GM23248 (cell line): ENCODE results near the gene PAK6. TPM values are rescaled to one million over a fixed set of nuclear protein-coding genes. Genes with fewer than 3 reads are reported as not detected.

Source experiments
- DNase-seq: peaks from one replicate; pipeline ENCODE4 v3.0.0-alpha.2; 2015
- H2AFZ ChIP-seq: fragments of 200-600 bp; sonication (generic); 2 replicates; pipeline ENCODE4 v1.6.1; 2016; ENCODE audit warnings: antibody characterized with exemption
- H3F3A ChIP-seq: fragments of 200-600 bp; sonication (generic); 2 replicates; pipeline ENCODE4 v1.6.1; 2016; ENCODE audit warnings: mild to moderate bottlenecking, antibody characterized with exemption, mixed run types; ENCODE audit not compliant: insufficient read depth
- H3K27ac ChIP-seq: fragments of 200-600 bp; sonication (generic); 2 replicates; pipeline ENCODE4 v1.5.1; 2016; ENCODE audit warnings: mild to moderate bottlenecking
- H3K27me3 ChIP-seq: fragments of 200-600 bp; sonication (generic); replicated peaks from 2 replicates; pipeline ENCODE4 v1.6.1; 2016; ENCODE audit warnings: mild to moderate bottlenecking; ENCODE audit not compliant: insufficient read depth
- H3K36me3 ChIP-seq: fragments of 200-600 bp; sonication (generic); 2 replicates; pipeline ENCODE4 v1.6.1; 2016; ENCODE audit warnings: low read depth, mild to moderate bottlenecking
- H3K4me1 ChIP-seq: fragments of 200-600 bp; sonication (generic); 2 replicates; pipeline ENCODE4 v1.6.1; 2016; ENCODE audit warnings: mild to moderate bottlenecking; ENCODE audit not compliant: insufficient read depth
- H3K4me2 ChIP-seq: fragments of 200-600 bp; sonication (generic); one replicate; pipeline ENCODE4 v1.6.1; 2016; ENCODE audit warnings: mild to moderate bottlenecking; ENCODE audit not compliant: unreplicated experiment
- H3K4me3 ChIP-seq: fragments of 200-600 bp; sonication (generic); 2 replicates; pipeline ENCODE4 v1.5.1; 2016; ENCODE audit warnings: mild to moderate bottlenecking
- H3K79me2 ChIP-seq: fragments of 200-600 bp; sonication (generic); 2 replicates; pipeline ENCODE4 v1.6.1; 2016; ENCODE audit warnings: mild to moderate bottlenecking; ENCODE audit not compliant: insufficient read depth
- H3K9ac ChIP-seq: fragments of 200-600 bp; sonication (generic); 2 replicates; pipeline ENCODE4 v1.6.1; 2016; ENCODE audit warnings: mild to moderate bottlenecking
- H3K9me2 ChIP-seq: fragments of 200-600 bp; sonication (generic); 2 replicates; pipeline ENCODE4 v1.6.1; 2016; ENCODE audit warnings: mixed run types, mild to moderate bottlenecking, moderate library complexity; ENCODE audit not compliant: insufficient read depth
- H3K9me3 ChIP-seq: fragments of 200-600 bp; sonication (generic); one replicate; pipeline ENCODE4 v1.6.1; 2017; ENCODE audit warnings: low read depth
- H4K20me1 ChIP-seq: fragments of 200-600 bp; sonication (generic); 2 replicates; pipeline ENCODE4 v1.6.0; 2016; ENCODE audit not compliant: insufficient read depth
- EZH2 ChIP-seq: fragments of 200-600 bp; sonication (generic); IDR thresholded peaks from 2 replicates; pipeline ENCODE4 v1.6.1; 2018; ENCODE audit warnings: antibody characterized with exemption, mild to moderate bottlenecking; ENCODE audit not compliant: insufficient read depth, poor library complexity, severe bottlenecking
- EZH2phosphoT487 ChIP-seq: fragments of 200-600 bp; sonication (generic); IDR thresholded peaks from 2 replicates; pipeline ENCODE4 v1.6.1; 2018; ENCODE audit warnings: antibody characterized with exemption, moderate library complexity, mild to moderate bottlenecking, low read depth; ENCODE audit not compliant: insufficient read depth
- WGBS, 2 experiments: methylation state at CpG; one replicate each; pipeline ENCODE4 v1.1.6; 2015 to 2017; ENCODE audit warnings: low lambda C conversion rate in 2 of 2, low coverage in 1 of 2; ENCODE audit errors: missing lambda C conversion rate in 2 of 2; 5-methylcytosine and 5-hydroxymethylcytosine counted together
- in situ Hi-C: fragments of 300-500 bp; cut with MboI; formaldehyde crosslinking; loops from 2 replicates; pipeline ENCODE4 v1.15.0; 2020
- polyA plus RNA-seq: library from polyadenylated mRNA; unstranded; fragments of >200 nt; fragmentation: Nextera tagmentation; extraction: Ambion mirVana; gene quantifications from 2 replicates; pipeline ENCODE4 v1.2.1, GENCODE V29; 2016
- total RNA-seq: library from RNA; depleted of rRNA; stranded (reverse); fragments of >200 nt; shearing (Covaris generic); gene quantifications from 2 replicates; pipeline ENCODE4 v1.2.3, GENCODE V29; 2014

PAK6 gene
- total and polyA plus RNA-seq, 2 experiments from 2014 or later: not detected

GRCh38 chr15:40302981-40303380 is 64.1 kb downstream of the PAK6 start:
- Histone ChIP-seq H3K9me3 (no peaks in the 10 kb centered on the region), H4K20me1 (no peaks in the 10 kb centered on the region), H3K4me2 (no peak overlapping the region), H3F3A (no peaks in the 10 kb centered on the region), H3K27ac (no peak overlapping the region), H3K4me1 (no peaks in the 10 kb centered on the region), H3K36me3 (no peaks in the 10 kb centered on the region), H3K9me2 (no peaks in the 10 kb centered on the region), H3K4me3 (no peak overlapping the region), H2AFZ (no peak overlapping the region), H3K27me3 (peaks cover 7% of the 10 kb centered on the region; the same call in 1 of the 2 replicates), H3K9ac (no peak overlapping the region), H3K79me2 (no peaks in the 10 kb centered on the region)
- TF ChIP-seq EZH2 (no peak), EZH2phosphoT487 (no peak)
- in situ Hi-C loops: no loop called here
- WGBS, 2 experiments: 66 to 71% methylated on average over 10 to 11 of the region's 11 CpGs
- DNase-seq: no peak

- no peaks in the 10 kb centered on the region for H3K36me3 ChIP-seq
- no peak for DNase-seq
- H3K9me2 ChIP-seq: no peaks in the 10 kb centered on the region
- no peaks in the 10 kb centered on the region for H3F3A ChIP-seq
- no peak overlapping the region for H3K4me2 ChIP-seq
- 45 to 50% methylated on average over 2 of the region's 2 CpGs for WGBS, 2 experiments
- TF ChIP-seq EZH2phosphoT487 (no peak), EZH2 (no peak)
- no peaks in the 10 kb centered on the region for H3K79me2 ChIP-seq
- no peaks in the 10 kb centered on the region for H3K4me1 ChIP-seq
- H3K9me3 ChIP-seq: no peaks in the 10 kb centered on the region
- H4K20me1 ChIP-seq: no peaks in the 10 kb centered on the region
- H3K4me3 ChIP-seq: no peak overlapping the region
- no peak overlapping the region for H2AFZ ChIP-seq
- H3K27ac ChIP-seq: no peak overlapping the region
- H3K9ac ChIP-seq: no peak overlapping the region
- peaks cover 7% of the 10 kb centered on the region; the same call in 1 of the 2 replicates for H3K27me3 ChIP-seq
- in situ Hi-C loops: no loop called here
These were observed 64.7 kb downstream of the PAK6 start for GRCh38 chr15:40303576-40303975.

GRCh38 chr15:40305281-40305680 is 66.4 kb downstream of the PAK6 start:
- Histone ChIP-seq H3K4me1 (no peaks in the 10 kb centered on the region), H4K20me1 (no peaks in the 10 kb centered on the region), H3K27ac (no peak overlapping the region), H3K9ac (no peak overlapping the region), H3K36me3 (no peaks in the 10 kb centered on the region), H3K9me3 (no peaks in the 10 kb centered on the region), H3K4me3 (no peak overlapping the region), H3K79me2 (no peaks in the 10 kb centered on the region), H3K4me2 (no peak overlapping the region), H3F3A (no peaks in the 10 kb centered on the region), H3K9me2 (no peaks in the 10 kb centered on the region), H3K27me3 (peaks cover 7% of the 10 kb centered on the region; the same call in 1 of the 2 replicates), H2AFZ (no peak overlapping the region)
- 58 to 74% methylated on average over 4 of the region's 4 CpGs for WGBS, 2 experiments
- no peak for TF ChIP-seq EZH2phosphoT487
- TF ChIP-seq EZH2: no peak
- in situ Hi-C loops: no loop called here
- no peak for DNase-seq

- Histone ChIP-seq H3K9me3 (no peaks in the 10 kb centered on the region), H3K4me1 (no peaks in the 10 kb centered on the region)
- DNase-seq: no peak
These were observed 67.5 kb downstream of the PAK6 start for GRCh38 chr15:40306371-40306770.

GRCh38 chr15:40306908-40307307 is 68.0 kb downstream of the PAK6 start:
- no peaks in the 10 kb centered on the region for H3K79me2 ChIP-seq
- no peak overlapping the region for H3K4me2 ChIP-seq
- H3K9me2 ChIP-seq: no peaks in the 10 kb centered on the region
- H3K9me3 ChIP-seq: no peaks in the 10 kb centered on the region
- WGBS, 2 experiments: 66 to 67% methylated on average over 7 of the region's 7 CpGs
- DNase-seq: no peak
- H2AFZ ChIP-seq: no peak overlapping the region
- no peaks in the 10 kb centered on the region; the same call in 1 of the 2 replicates for H3K27me3 ChIP-seq
- TF ChIP-seq EZH2 (no peak), EZH2phosphoT487 (no peak)
- no peaks in the 10 kb centered on the region for H3K4me1 ChIP-seq
- H3K36me3 ChIP-seq: no peaks in the 10 kb centered on the region
- no peaks in the 10 kb centered on the region for H4K20me1 ChIP-seq
- no peak overlapping the region for H3K4me3 ChIP-seq
- no peak overlapping the region for H3K9ac ChIP-seq
- in situ Hi-C loops: no loop called here
- no peak overlapping the region for H3K27ac ChIP-seq
- H3F3A ChIP-seq: no peaks in the 10 kb centered on the region

More at GRCh38 chr15:40306371-40306770, 67.5 kb downstream of the PAK6 start:
- no peak overlapping the region for H2AFZ ChIP-seq
- TF ChIP-seq EZH2 (no peak), EZH2phosphoT487 (no peak)
- no peak overlapping the region for H3K4me3 ChIP-seq
- no peak overlapping the region for H3K9ac ChIP-seq
- H3K36me3 ChIP-seq: no peaks in the 10 kb centered on the region
- H3K4me2 ChIP-seq: no peak overlapping the region
- no peaks in the 10 kb centered on the region for H4K20me1 ChIP-seq
- no peaks in the 10 kb centered on the region for H3K9me2 ChIP-seq
- H3K27me3 ChIP-seq: no peaks in the 10 kb centered on the region; the same call in 1 of the 2 replicates
- no peak overlapping the region for H3K27ac ChIP-seq
- in situ Hi-C loops: no loop called here
- 83 to 85% methylated on average over 5 of the region's 5 CpGs for WGBS, 2 experiments
- no peaks in the 10 kb centered on the region for H3F3A ChIP-seq
- H3K79me2 ChIP-seq: no peaks in the 10 kb centered on the region
